HepG2 (cell line): ENCODE measurements around the gene COX4I1. TPM values are rescaled to one million over a fixed set of nuclear protein-coding genes. Genes with fewer than 3 reads are reported as not detected.

ENCODE experiments used
- ATAD3A ChIP-seq: sonication (generic); formaldehyde crosslinking; IDR thresholded peaks from 2 replicates; pipeline ENCODE4 v1.4.0; 2020; ENCODE audit warnings: missing genetic modification reagents
- KDM2A ChIP-seq: sonication (generic); formaldehyde crosslinking; IDR thresholded peaks from 2 replicates; pipeline ENCODE4 v1.4.0; 2020; ENCODE audit warnings: low read depth, missing genetic modification reagents, borderline replicate concordance
- NFE2 ChIP-seq: sonication (generic); formaldehyde crosslinking; IDR thresholded peaks from 2 replicates; pipeline ENCODE4 v1.4.0; 2020; ENCODE audit warnings: missing genetic modification reagents
- NFE2L1 ChIP-seq: sonication (generic); formaldehyde crosslinking; IDR thresholded peaks from 2 replicates; pipeline ENCODE4 v1.4.0; 2020; ENCODE audit warnings: missing genetic modification reagents, mild to moderate bottlenecking, borderline replicate concordance
- NPAS2 ChIP-seq: sonication (generic); formaldehyde crosslinking; IDR thresholded peaks from 2 replicates; pipeline ENCODE4 v1.8.0; 2022; ENCODE audit warnings: mild to moderate bottlenecking, missing genetic modification reagents, borderline replicate concordance
- ONECUT2 ChIP-seq: sonication (generic); formaldehyde crosslinking; IDR thresholded peaks from 2 replicates; pipeline ENCODE4 v1.4.0; 2020; ENCODE audit warnings: missing genetic modification reagents
- RFXANK ChIP-seq: IDR thresholded peaks from 2 replicates; pipeline ENCODE4 v1.6.1; 2016
- SIN3A ChIP-seq: IDR thresholded peaks from 2 replicates; pipeline ENCODE4 v1.6.1; 2011; ENCODE audit warnings: low read depth, mild to moderate bottlenecking, control low read depth, low read length, borderline replicate concordance
- SMC3 ChIP-seq: IDR thresholded peaks from 2 replicates; pipeline ENCODE4 v1.6.1; 2011; ENCODE audit warnings: low read length, improper control_type of control experiment
- SNAPC2 ChIP-seq: sonication (generic); formaldehyde crosslinking; IDR thresholded peaks from 2 replicates; pipeline ENCODE4 v1.8.1; 2022; ENCODE audit warnings: mild to moderate bottlenecking, missing genetic modification reagents
- ZC3H4 ChIP-seq: sonication (generic); formaldehyde crosslinking; IDR thresholded peaks from 2 replicates; pipeline ENCODE4 v1.4.0; 2020; ENCODE audit warnings: missing genetic modification reagents, borderline replicate concordance
- ZEB1 ChIP-seq: IDR thresholded peaks from 2 replicates; pipeline ENCODE4 v1.6.1; 2012; ENCODE audit warnings: mild to moderate bottlenecking, low read depth, inconsistent platforms; ENCODE audit not compliant: insufficient replicate concordance
- ZFX ChIP-seq: sonication (generic); formaldehyde crosslinking; IDR thresholded peaks from 2 replicates; pipeline ENCODE4 v1.4.0; 2020; ENCODE audit warnings: mild to moderate bottlenecking, low read depth, missing genetic modification reagents, moderate library complexity
- ZFY ChIP-seq: sonication (generic); formaldehyde crosslinking; IDR thresholded peaks from 2 replicates; pipeline ENCODE4 v1.4.0; 2020; ENCODE audit warnings: missing genetic modification reagents
- ZNF17 ChIP-seq: sonication (generic); formaldehyde crosslinking; IDR thresholded peaks from 2 replicates; pipeline ENCODE4 v1.5.0; 2020; ENCODE audit warnings: mild to moderate bottlenecking, missing genetic modification reagents
- polyA plus RNA-seq, 8 experiments: library from polyadenylated mRNA; depleted of rRNA in 3 of 8; stranded (reverse) in 7 of 8; unstranded in 1 of 8; fragments of >200 nt; fragmentation: Illumina TruSeq in 4 of 8; extraction: Trizol in 4 of 8; gene quantifications; 2 replicates each; pipeline versions ENCODE4 v1.2.1 to v1.2.3, GENCODE V29; 2011 to 2016; ENCODE audit warnings: low read depth in 4 of 8, missing spikeins in 1 of 8, mixed read lengths in 1 of 8; ENCODE audit not compliant: insufficient read depth in 1 of 8
- total RNA-seq, 5 experiments: library from RNA; depleted of rRNA; stranded (reverse); fragments of >200 nt; fragmentation: Illumina TruSeq; extraction: Trizol; gene quantifications; 2 replicates each; pipeline ENCODE4 v1.2.3, GENCODE V29; 2016; ENCODE audit warnings: low read depth in 1 of 5
- TF ChIP-seq, protein P1 (sequence below): sonication (generic); formaldehyde crosslinking; IDR thresholded peaks from 2 replicates; pipeline ENCODE4 v1.4.0; 2020; ENCODE audit warnings: missing genetic modification reagents
- TF ChIP-seq, protein P2 (sequence below): sonication (generic); formaldehyde crosslinking; IDR thresholded peaks from 2 replicates; pipeline ENCODE4 v1.4.0; 2020; ENCODE audit warnings: mild to moderate bottlenecking, missing genetic modification reagents, borderline replicate concordance
- TF ChIP-seq, protein P3 (sequence below): sonication (generic); formaldehyde crosslinking; IDR thresholded peaks from 2 replicates; pipeline ENCODE4 v1.5.0; 2020; ENCODE audit warnings: mild to moderate bottlenecking, missing genetic modification reagents, borderline replicate concordance
- TF ChIP-seq, protein P4 (sequence below): sonication (generic); formaldehyde crosslinking; IDR thresholded peaks from 2 replicates; pipeline ENCODE4 v1.5.1; 2020; ENCODE audit warnings: missing genetic modification reagents, mild to moderate bottlenecking, borderline replicate concordance

COX4I1 gene
- total and polyA plus RNA-seq, 2 of the 13 experiments (the other 11 are each of a cell fraction or from before 2014, with no cell fraction given), result 658 to 902 TPM

DNA sequence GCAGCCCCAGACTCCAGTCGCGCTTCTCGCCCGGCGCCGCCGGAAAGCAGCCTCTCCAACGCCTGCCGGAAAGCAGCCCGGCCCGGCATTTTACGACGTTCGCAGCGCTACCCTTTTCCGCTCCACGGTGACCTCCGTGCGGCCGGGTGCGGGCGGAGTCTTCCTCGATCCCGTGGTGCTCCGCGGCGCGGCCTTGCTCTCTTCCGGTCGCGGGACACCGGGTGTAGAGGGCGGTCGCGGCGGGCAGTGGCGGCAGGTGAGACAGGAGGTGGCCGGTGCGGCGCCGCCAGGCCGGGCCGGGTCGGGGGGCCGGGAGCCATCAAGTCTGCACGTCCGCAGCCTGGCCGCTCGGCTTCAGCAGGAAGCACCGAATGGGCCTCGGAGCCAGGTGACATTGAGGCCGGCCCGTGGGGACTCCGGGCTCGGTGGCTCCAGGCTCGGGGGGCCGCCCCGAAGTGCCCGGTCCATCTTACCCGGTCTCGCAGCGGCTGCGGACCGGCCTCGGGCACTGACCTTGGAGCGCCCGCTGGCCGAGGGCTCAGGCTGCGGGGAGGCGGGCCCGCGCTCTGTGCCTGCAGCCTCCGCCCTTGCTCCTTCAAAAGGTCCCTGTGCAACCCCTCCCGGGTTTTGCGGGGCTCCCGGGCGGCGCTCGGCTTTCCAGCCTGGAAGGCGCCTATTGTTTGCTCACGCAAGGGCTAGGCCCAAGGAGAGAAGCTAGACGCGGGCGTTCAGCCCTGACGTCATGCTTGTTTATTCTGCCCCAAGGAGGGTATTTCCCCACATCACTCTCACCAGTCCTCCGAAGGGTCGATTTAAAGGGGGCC lies at the start of gene COX4I1, which contains the start of gene EMC8 (continued):
- TF ChIP-seq, protein P1, sequence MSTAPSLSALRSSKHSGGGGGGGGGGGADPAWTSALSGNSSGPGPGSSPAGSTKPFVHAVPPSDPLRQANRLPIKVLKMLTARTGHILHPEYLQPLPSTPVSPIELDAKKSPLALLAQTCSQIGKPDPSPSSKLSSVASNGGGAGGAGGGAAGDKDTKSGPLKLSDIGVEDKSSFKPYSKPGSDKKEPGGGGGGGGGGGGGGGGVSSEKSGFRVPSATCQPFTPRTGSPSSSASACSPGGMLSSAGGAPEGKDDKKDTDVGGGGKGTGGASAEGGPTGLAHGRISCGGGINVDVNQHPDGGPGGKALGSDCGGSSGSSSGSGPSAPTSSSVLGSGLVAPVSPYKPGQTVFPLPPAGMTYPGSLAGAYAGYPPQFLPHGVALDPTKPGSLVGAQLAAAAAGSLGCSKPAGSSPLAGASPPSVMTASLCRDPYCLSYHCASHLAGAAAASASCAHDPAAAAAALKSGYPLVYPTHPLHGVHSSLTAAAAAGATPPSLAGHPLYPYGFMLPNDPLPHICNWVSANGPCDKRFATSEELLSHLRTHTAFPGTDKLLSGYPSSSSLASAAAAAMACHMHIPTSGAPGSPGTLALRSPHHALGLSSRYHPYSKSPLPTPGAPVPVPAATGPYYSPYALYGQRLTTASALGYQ (CRISPR knock-in tag), result 0 out of 2 replicates have a peak, but pooled peaks have one; percentile 55
- TF ChIP-seq NFE2L1 (peak; percentile 88; the same call in 1 of the 2 replicates), ZEB1 (peak; percentile 42), ZC3H4 (no peak), SNAPC2 (CRISPR knock-in tag) (0 out of 2 replicates have a peak, but pooled peaks have one; percentile 29), SMC3 (no peak), RFXANK (CRISPR knock-in tag) (0 out of 2 replicates have a peak, but pooled peaks have one; percentile 56), NPAS2 (0 out of 2 replicates have a peak, but pooled peaks have one; percentile 43), ZFX (peak; percentile 99), ONECUT2 (peak; percentile 48; the same call in 1 of the 2 replicates), ATAD3A (CRISPR knock-in tag) (no peak), KDM2A (CRISPR knock-in tag) (peak; percentile 95), ZFY (peak; percentile 99), ZNF17 (CRISPR knock-in tag) (0 out of 2 replicates have a peak, but pooled peaks have one; percentile 73), SIN3A (peak; percentile 92; the same call in 1 of the 2 replicates), NFE2 (no peak)
- TF ChIP-seq, protein P2, sequence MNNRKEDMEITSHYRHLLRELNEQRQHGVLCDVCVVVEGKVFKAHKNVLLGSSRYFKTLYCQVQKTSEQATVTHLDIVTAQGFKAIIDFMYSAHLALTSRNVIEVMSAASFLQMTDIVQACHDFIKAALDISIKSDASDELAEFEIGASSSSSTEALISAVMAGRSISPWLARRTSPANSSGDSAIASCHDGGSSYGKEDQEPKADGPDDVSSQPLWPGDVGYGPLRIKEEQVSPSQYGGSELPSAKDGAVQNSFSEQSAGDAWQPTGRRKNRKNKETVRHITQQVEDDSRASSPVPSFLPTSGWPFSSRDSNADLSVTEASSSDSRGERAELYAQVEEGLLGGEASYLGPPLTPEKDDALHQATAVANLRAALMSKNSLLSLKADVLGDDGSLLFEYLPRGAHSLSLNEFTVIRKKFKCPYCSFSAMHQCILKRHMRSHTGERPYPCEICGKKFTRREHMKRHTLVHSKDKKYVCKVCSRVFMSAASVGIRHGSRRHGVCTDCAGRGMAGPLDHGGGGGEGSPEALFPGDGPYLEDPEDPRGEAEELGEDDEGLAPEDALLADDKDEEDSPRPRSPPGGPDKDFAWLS (CRISPR knock-in tag), result no peak
- TF ChIP-seq, protein P3, sequence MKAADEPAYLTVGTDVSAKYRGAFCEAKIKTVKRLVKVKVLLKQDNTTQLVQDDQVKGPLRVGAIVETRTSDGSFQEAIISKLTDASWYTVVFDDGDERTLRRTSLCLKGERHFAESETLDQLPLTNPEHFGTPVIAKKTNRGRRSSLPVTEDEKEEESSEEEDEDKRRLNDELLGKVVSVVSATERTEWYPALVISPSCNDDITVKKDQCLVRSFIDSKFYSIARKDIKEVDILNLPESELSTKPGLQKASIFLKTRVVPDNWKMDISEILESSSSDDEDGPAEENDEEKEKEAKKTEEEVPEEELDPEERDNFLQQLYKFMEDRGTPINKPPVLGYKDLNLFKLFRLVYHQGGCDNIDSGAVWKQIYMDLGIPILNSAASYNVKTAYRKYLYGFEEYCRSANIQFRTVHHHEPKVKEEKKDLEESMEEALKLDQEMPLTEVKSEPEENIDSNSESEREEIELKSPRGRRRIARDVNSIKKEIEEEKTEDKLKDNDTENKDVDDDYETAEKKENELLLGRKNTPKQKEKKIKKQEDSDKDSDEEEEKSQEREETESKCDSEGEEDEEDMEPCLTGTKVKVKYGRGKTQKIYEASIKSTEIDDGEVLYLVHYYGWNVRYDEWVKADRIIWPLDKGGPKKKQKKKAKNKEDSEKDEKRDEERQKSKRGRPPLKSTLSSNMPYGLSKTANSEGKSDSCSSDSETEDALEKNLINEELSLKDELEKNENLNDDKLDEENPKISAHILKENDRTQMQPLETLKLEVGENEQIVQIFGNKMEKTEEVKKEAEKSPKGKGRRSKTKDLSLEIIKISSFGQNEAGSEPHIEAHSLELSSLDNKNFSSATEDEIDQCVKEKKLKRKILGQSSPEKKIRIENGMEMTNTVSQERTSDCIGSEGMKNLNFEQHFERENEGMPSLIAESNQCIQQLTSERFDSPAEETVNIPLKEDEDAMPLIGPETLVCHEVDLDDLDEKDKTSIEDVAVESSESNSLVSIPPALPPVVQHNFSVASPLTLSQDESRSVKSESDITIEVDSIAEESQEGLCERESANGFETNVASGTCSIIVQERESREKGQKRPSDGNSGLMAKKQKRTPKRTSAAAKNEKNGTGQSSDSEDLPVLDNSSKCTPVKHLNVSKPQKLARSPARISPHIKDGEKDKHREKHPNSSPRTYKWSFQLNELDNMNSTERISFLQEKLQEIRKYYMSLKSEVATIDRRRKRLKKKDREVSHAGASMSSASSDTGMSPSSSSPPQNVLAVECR (CRISPR knock-in tag), result peak; percentile 99
- TF ChIP-seq, protein P4, sequence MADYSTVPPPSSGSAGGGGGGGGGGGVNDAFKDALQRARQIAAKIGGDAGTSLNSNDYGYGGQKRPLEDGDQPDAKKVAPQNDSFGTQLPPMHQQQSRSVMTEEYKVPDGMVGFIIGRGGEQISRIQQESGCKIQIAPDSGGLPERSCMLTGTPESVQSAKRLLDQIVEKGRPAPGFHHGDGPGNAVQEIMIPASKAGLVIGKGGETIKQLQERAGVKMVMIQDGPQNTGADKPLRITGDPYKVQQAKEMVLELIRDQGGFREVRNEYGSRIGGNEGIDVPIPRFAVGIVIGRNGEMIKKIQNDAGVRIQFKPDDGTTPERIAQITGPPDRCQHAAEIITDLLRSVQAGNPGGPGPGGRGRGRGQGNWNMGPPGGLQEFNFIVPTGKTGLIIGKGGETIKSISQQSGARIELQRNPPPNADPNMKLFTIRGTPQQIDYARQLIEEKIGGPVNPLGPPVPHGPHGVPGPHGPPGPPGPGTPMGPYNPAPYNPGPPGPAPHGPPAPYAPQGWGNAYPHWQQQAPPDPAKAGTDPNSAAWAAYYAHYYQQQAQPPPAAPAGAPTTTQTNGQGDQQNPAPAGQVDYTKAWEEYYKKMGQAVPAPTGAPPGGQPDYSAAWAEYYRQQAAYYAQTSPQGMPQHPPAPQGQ (CRISPR knock-in tag), result no peak
